ENCODE data around the gene RABL3.
"Not testable (repeated sequence)": the region's sequence is repeated elsewhere in the genome, so short reads cannot be mapped to it uniquely, and the experiment has no call there.

The RABL3 gene

GRCh38 chr3:120752230-120752629 is 9.9 kb upstream of the RABL3 start:
- Histone ChIP-seq H3K4me3 (no peak overlapping the region), H3K27ac (no peak overlapping the region)

GRCh38 chr3:120749843-120750242 is 7.5 kb upstream of the RABL3 start:
- Histone ChIP-seq H3K27ac (no peak overlapping the region), H3K4me3 (no peak overlapping the region)

- H3K4me3 ChIP-seq = no peak overlapping the region
- no peak overlapping the region for H3K27ac ChIP-seq
These were observed 3.1 kb upstream of the RABL3 start for GRCh38 chr3:120745466-120745865.

GRCh38 chr3:120743556-120744195 is 1.4 kb upstream of the RABL3 start:
- Histone ChIP-seq H3K4me3 (peak overlapping the region; percentile 75 to 92 (median 83)), H3K27ac (peak overlapping the region in 17 of 21 experiments; percentile 86 to 99 (median 96))

- H3K27ac ChIP-seq = peak overlapping the region; percentile 54 to 99 (median 96)
- H3K4me3 ChIP-seq = peak overlapping the region; percentile 75 to 92 (median 83)
These were observed 591 bp upstream of the RABL3 start for GRCh38 chr3:120742849-120743365.

- peak overlapping the region in 20 of 21 experiments; percentile 86 to 99 (median 96) for H3K27ac ChIP-seq
- peak overlapping the region; percentile 75 to 92 (median 83) for H3K4me3 ChIP-seq
These were observed 499 bp downstream of the RABL3 start for GRCh38 chr3:120741837-120742197.

- Histone ChIP-seq H3K27ac (peak overlapping the region in 6 of 21 experiments; percentile 86 to 99 (median 95)), H3K4me3 (peak overlapping the region in 6 of 7 experiments; percentile 75 to 92 (median 84))
These were observed 996 bp downstream of the RABL3 start for GRCh38 chr3:120741320-120741719.

GRCh38 chr3:120738006-120738405 is 4.3 kb downstream of the RABL3 start:
- H3K27ac ChIP-seq, H3K4me3 ChIP-seq: not testable (repeated sequence)

- no peak overlapping the region for H3K27ac ChIP-seq
- H3K4me3 ChIP-seq = no peak overlapping the region
These were observed 11.5 kb downstream of the RABL3 start for GRCh38 chr3:120730576-120731542.

GRCh38 chr3:120726791-120727190 is 15.5 kb downstream of the RABL3 start:
- no peak overlapping the region for H3K4me3 ChIP-seq
- no peak overlapping the region for H3K27ac ChIP-seq

- Histone ChIP-seq H3K27ac (peak overlapping the region in 14 of 21 experiments; percentile 2 to 78 (median 54)), H3K4me3 (peak overlapping the region; percentile 20 to 41 (median 32))
These were observed 23.0 kb downstream of the RABL3 start for GRCh38 chr3:120719167-120719834.

GRCh38 chr3:120713262-120713661 is 29.1 kb downstream of the RABL3 start:
- Histone ChIP-seq H3K4me3 (no peak overlapping the region), H3K27ac (no peak overlapping the region)

GRCh38 chr3:120710369-120710768 is 31.9 kb downstream of the RABL3 start:
- Histone ChIP-seq H3K4me3 (no peak overlapping the region), H3K27ac (no peak overlapping the region)

GRCh38 chr3:120708408-120708807 is 33.9 kb downstream of the RABL3 start:
- Histone ChIP-seq H3K27ac (no peak overlapping the region), H3K4me3 (no peak overlapping the region)

- no peak overlapping the region for H3K27ac ChIP-seq
- no peak overlapping the region for H3K4me3 ChIP-seq
These were observed 35.4 kb downstream of the RABL3 start for GRCh38 chr3:120706950-120707349.

- Histone ChIP-seq H3K27ac (no peak overlapping the region), H3K4me3 (no peak overlapping the region)
These were observed 36.3 kb downstream of the RABL3 start for GRCh38 chr3:120705884-120706582.

- Histone ChIP-seq H3K27ac (no peak overlapping the region), H3K4me3 (no peak overlapping the region)
These were observed 43.0 kb downstream of the RABL3 start for GRCh38 chr3:120699333-120699732.

GRCh38 chr3:120693439-120694171 is 48.7 kb downstream of the RABL3 start:
- Histone ChIP-seq H3K27ac (no peak overlapping the region), H3K4me3 (no peak overlapping the region)

GRCh38 chr3:120689395-120689794 is 52.9 kb downstream of the RABL3 start:
- no peak overlapping the region for H3K4me3 ChIP-seq
- no peak overlapping the region for H3K27ac ChIP-seq
